DLD1 (cell line): ENCODE results near the gene DNAH1.

Experiments
- in situ Hi-C: cut with HindIII; loops from 2 replicates; pipeline ENCODE4 v1.10.0; 2017; ENCODE audit warnings: low sequenced_read_pairs

Gene DNAH1

GRCh38 chr3:52310861-52311575 is 5.1 kb upstream of the DNAH1 start:
- in situ Hi-C loops: no loop called here

GRCh38 chr3:52311576-52312119 is 4.5 kb upstream of the DNAH1 start:
- in situ Hi-C loops: no loop called here

GRCh38 chr3:52313188-52313773 is 2.8 kb upstream of the DNAH1 start:
- in situ Hi-C loops: no loop called here

GRCh38 chr3:52313774-52314188 is 2.3 kb upstream of the DNAH1 start:
- in situ Hi-C loops: no loop called here

GRCh38 chr3:52314489-52314888 is 1.6 kb upstream of the DNAH1 start:
- in situ Hi-C loops: no loop called here

GRCh38 chr3:52315006-52315405 is 1.1 kb upstream of the DNAH1 start:
- in situ Hi-C loops: no loop called here

GRCh38 chr3:52317208-52318000 is 1.3 kb downstream of the DNAH1 start:
- in situ Hi-C loops: no loop called here

GRCh38 chr3:52318186-52318816 is 2.2 kb downstream of the DNAH1 start:
- in situ Hi-C loops: no loop called here

GRCh38 chr3:52319921-52320595 is 3.9 kb downstream of the DNAH1 start:
- in situ Hi-C loops: no loop called here

- in situ Hi-C loops: no loop called here
Observed at GRCh38 chr3:52321481-52321880, 5.4 kb downstream of the DNAH1 start.

GRCh38 chr3:52322466-52322865 is 6.3 kb downstream of the DNAH1 start:
- in situ Hi-C loops: no loop called here

GRCh38 chr3:52323526-52324295 is 7.6 kb downstream of the DNAH1 start:
- in situ Hi-C loops: no loop called here

GRCh38 chr3:52324676-52325075 is 8.6 kb downstream of the DNAH1 start:
- in situ Hi-C loops: no loop called here

- in situ Hi-C loops: no loop called here
Observed at GRCh38 chr3:52325686-52326085, 9.6 kb downstream of the DNAH1 start.

- in situ Hi-C loops: no loop called here
Observed at GRCh38 chr3:52326976-52327375, 10.9 kb downstream of the DNAH1 start.

GRCh38 chr3:52327486-52328290 is 11.6 kb downstream of the DNAH1 start:
- in situ Hi-C loops: no loop called here

GRCh38 chr3:52328536-52329080 is 12.5 kb downstream of the DNAH1 start:
- in situ Hi-C loops: no loop called here

GRCh38 chr3:52330194-52330805 is 14.2 kb downstream of the DNAH1 start:
- in situ Hi-C loops: no loop called here
